OCI-LY1 (cell line): Measurements from ENCODE around the gene ACYP2.
"Not testable (repeated sequence)": the region's sequence is repeated elsewhere in the genome, so short reads cannot be mapped to it uniquely, and the experiment has no call there.

Source experiments
- H2AFZ ChIP-seq: fragments of 200-600 bp; sonication (generic), shearing (Covaris generic); 2 replicates; pipeline ENCODE4 v1.6.0; 2014; ENCODE audit warnings: antibody characterized with exemption, mild to moderate bottlenecking, low read length
- H3F3A ChIP-seq: fragments of 200-600 bp; sonication (generic), shearing (Covaris generic); 2 replicates; pipeline ENCODE4 v1.6.0; 2014; ENCODE audit warnings: mild to moderate bottlenecking, antibody characterized with exemption, low read length, moderate library complexity; ENCODE audit not compliant: insufficient read depth
- H3K27ac ChIP-seq: fragments of 200-600 bp; sonication (generic); 2 replicates; pipeline ENCODE4 v1.5.1; 2014; ENCODE audit warnings: low read length, mixed run types, mild to moderate bottlenecking, low read depth; ENCODE audit not compliant: poor library complexity, severe bottlenecking
- H3K27me3 ChIP-seq: fragments of 200-600 bp; sonication (generic); 2 replicates; pipeline ENCODE4 v1.6.0; 2014; ENCODE audit warnings: antibody characterized with exemption, mild to moderate bottlenecking, low read length, moderate library complexity; ENCODE audit not compliant: insufficient read depth
- H3K36me3 ChIP-seq: fragments of 200-600 bp; sonication (generic); 2 replicates; pipeline ENCODE4 v1.6.1; 2014; ENCODE audit warnings: mild to moderate bottlenecking, antibody characterized with exemption, low read length, moderate library complexity, mixed read lengths; ENCODE audit not compliant: insufficient read depth
- H3K4me1 ChIP-seq: fragments of 200-600 bp; sonication (generic); 2 replicates; pipeline ENCODE4 v1.5.1; 2014; ENCODE audit warnings: mild to moderate bottlenecking, low read length, moderate library complexity; ENCODE audit not compliant: insufficient read depth, severe bottlenecking
- H3K4me2 ChIP-seq: fragments of 200-600 bp; sonication (generic), shearing (Covaris generic); 2 replicates; pipeline ENCODE4 v1.6.1; 2014; ENCODE audit warnings: low read length
- H3K4me3 ChIP-seq: fragments of 200-600 bp; sonication (generic); 2 replicates; pipeline ENCODE4 v1.5.1; 2014; ENCODE audit warnings: low read length, low read depth, mild to moderate bottlenecking, mixed read lengths; ENCODE audit not compliant: poor library complexity, severe bottlenecking
- H3K79me2 ChIP-seq: fragments of 200-600 bp; shearing (Covaris generic); 2 replicates; pipeline ENCODE4 v1.6.1; 2016; ENCODE audit warnings: mixed run types, low read length, mixed read lengths; ENCODE audit not compliant: insufficient read depth
- H3K9ac ChIP-seq: fragments of 200-600 bp; sonication (generic), shearing (Covaris generic); 2 replicates; pipeline ENCODE4 v1.6.1; 2014; ENCODE audit warnings: mild to moderate bottlenecking, low read length, mixed read lengths
- H3K9me2 ChIP-seq: fragments of 200-600 bp; sonication (generic), shearing (Covaris generic); 2 replicates; pipeline ENCODE4 v1.6.1; 2014; ENCODE audit warnings: low read depth, mild to moderate bottlenecking, low read length, mixed read lengths
- H3K9me3 ChIP-seq: fragments of 200-600 bp; shearing (Covaris generic); 2 replicates; pipeline ENCODE4 v1.6.1; 2014; ENCODE audit warnings: low read length, mixed read lengths
- H4K20me1 ChIP-seq: fragments of 200-600 bp; sonication (generic), shearing (Covaris generic); 2 replicates; pipeline ENCODE4 v1.6.0; 2016; ENCODE audit warnings: mild to moderate bottlenecking, low read length; ENCODE audit not compliant: insufficient read depth
- EZH2 ChIP-seq: fragments of 200-600 bp; sonication (generic), shearing (Covaris generic); IDR thresholded peaks from 2 replicates; pipeline ENCODE4 v1.8.0; 2017; ENCODE audit warnings: borderline replicate concordance, mixed run types, mild to moderate bottlenecking, antibody characterized with exemption, low read length, moderate library complexity, mixed read lengths
- TF ChIP-seq, protein P1 (sequence below): fragments of 200-600 bp; sonication (generic), shearing (Covaris generic); IDR thresholded peaks from 2 replicates; pipeline ENCODE4 v1.5.1; 2017; ENCODE audit warnings: mild to moderate bottlenecking, antibody characterized with exemption, low read length, moderate library complexity, mixed read lengths

Gene ACYP2

GRCh38 chr2:54290356-54291025, 175.1 kb downstream of the ACYP2 start:
- H3K4me3 ChIP-seq: no peak overlapping the region
- TF ChIP-seq, protein P1, sequence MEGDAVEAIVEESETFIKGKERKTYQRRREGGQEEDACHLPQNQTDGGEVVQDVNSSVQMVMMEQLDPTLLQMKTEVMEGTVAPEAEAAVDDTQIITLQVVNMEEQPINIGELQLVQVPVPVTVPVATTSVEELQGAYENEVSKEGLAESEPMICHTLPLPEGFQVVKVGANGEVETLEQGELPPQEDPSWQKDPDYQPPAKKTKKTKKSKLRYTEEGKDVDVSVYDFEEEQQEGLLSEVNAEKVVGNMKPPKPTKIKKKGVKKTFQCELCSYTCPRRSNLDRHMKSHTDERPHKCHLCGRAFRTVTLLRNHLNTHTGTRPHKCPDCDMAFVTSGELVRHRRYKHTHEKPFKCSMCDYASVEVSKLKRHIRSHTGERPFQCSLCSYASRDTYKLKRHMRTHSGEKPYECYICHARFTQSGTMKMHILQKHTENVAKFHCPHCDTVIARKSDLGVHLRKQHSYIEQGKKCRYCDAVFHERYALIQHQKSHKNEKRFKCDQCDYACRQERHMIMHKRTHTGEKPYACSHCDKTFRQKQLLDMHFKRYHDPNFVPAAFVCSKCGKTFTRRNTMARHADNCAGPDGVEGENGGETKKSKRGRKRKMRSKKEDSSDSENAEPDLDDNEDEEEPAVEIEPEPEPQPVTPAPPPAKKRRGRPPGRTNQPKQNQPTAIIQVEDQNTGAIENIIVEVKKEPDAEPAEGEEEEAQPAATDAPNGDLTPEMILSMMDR: no peak
- TF ChIP-seq EZH2: no peak
- H3K9ac ChIP-seq: no peak overlapping the region

GRCh38 chr2:54294665-54295064, 179.2 kb downstream of the ACYP2 start:
- H3K27me3 ChIP-seq, H2AFZ ChIP-seq, H3K27ac ChIP-seq, H3K36me3 ChIP-seq, H3K9ac ChIP-seq, H3F3A ChIP-seq, H3K4me2 ChIP-seq, H3K4me3 ChIP-seq, H3K79me2 ChIP-seq, H3K9me2 ChIP-seq, H3K9me3 ChIP-seq, H4K20me1 ChIP-seq: not testable (repeated sequence)
- H3K4me1 ChIP-seq: peaks cover 11% of the 10 kb centered on the region

More at GRCh38 chr2:54290356-54291025, 175.1 kb downstream of the ACYP2 start:
- no peaks in the 10 kb centered on the region for H3K9me3 ChIP-seq
- no peaks in the 10 kb centered on the region for H3K36me3 ChIP-seq
- H2AFZ ChIP-seq: no peak overlapping the region
- no peaks in the 10 kb centered on the region for H3K9me2 ChIP-seq
- no peaks in the 10 kb centered on the region for H4K20me1 ChIP-seq
- no peaks in the 10 kb centered on the region for H3F3A ChIP-seq
- no peaks in the 10 kb centered on the region for H3K79me2 ChIP-seq
- no peak overlapping the region for H3K4me2 ChIP-seq
- H3K27me3 ChIP-seq: no peaks in the 10 kb centered on the region
- H3K27ac ChIP-seq: no peak overlapping the region
- peaks cover 11% of the 10 kb centered on the region for H3K4me1 ChIP-seq

GRCh38 chr2:54295911-54296310, 180.5 kb downstream of the ACYP2 start:
- TF ChIP-seq, protein P1: no peak
- TF ChIP-seq EZH2: no peak
- Histone ChIP-seq H3K4me2 (no peak overlapping the region), H3K27me3 (no peaks in the 10 kb centered on the region)

GRCh38 chr2:54298514-54298913, 183.1 kb downstream of the ACYP2 start:
- no peak overlapping the region for H3K4me2 ChIP-seq
- no peaks in the 10 kb centered on the region for H3K9me2 ChIP-seq
- no peaks in the 10 kb centered on the region for H3K9me3 ChIP-seq
- H3F3A ChIP-seq: no peaks in the 10 kb centered on the region
- no peak overlapping the region for H3K27ac ChIP-seq
- H2AFZ ChIP-seq: no peak overlapping the region
- no peaks in the 10 kb centered on the region for H4K20me1 ChIP-seq
- H3K4me3 ChIP-seq: no peak overlapping the region
- H3K27me3 ChIP-seq: no peaks in the 10 kb centered on the region
- no peaks in the 10 kb centered on the region for H3K4me1 ChIP-seq
- H3K79me2 ChIP-seq: no peaks in the 10 kb centered on the region
- H3K9ac ChIP-seq: no peak overlapping the region
- no peak for TF ChIP-seq EZH2
- TF ChIP-seq, protein P1: no peak
- H3K36me3 ChIP-seq: no peaks in the 10 kb centered on the region

More at GRCh38 chr2:54295911-54296310, 180.5 kb downstream of the ACYP2 start:
- Histone ChIP-seq H3K27ac (no peak overlapping the region), H3K4me3 (no peak overlapping the region), H3K79me2 (no peaks in the 10 kb centered on the region), H2AFZ (no peak overlapping the region), H3F3A (no peaks in the 10 kb centered on the region), H4K20me1 (no peaks in the 10 kb centered on the region), H3K9me3 (no peaks in the 10 kb centered on the region), H3K36me3 (no peaks in the 10 kb centered on the region), H3K9ac (no peak overlapping the region), H3K4me1 (peaks cover 3% of the 10 kb centered on the region), H3K9me2 (no peaks in the 10 kb centered on the region)
